WTC11 (cell line): Measurements from ENCODE around the gene HOXB5. TPM values are rescaled to one million over a fixed set of nuclear protein-coding genes. Genes with fewer than 3 reads are reported as not detected.

Experiments used
- ATAC-seq: fragments of 200-7000 bp; cut with Tn5 transposase; 2 replicates; pipeline ENCODE4 v1.10.0; 2021; ENCODE audit warnings: mild to moderate bottlenecking, moderate library complexity
- CTCF ChIA-PET: fragments of 300-600 bp; sonication (Branson Sonifier 250); formaldehyde crosslinking; loops from one replicate; lab custom pipeline; 2021; ENCODE audit warnings: antibody characterized with exemption; lab: Charles Lee
- POLR2A ChIA-PET: fragments of 350-600 bp; sonication (Branson Sonifier 250); formaldehyde crosslinking; loops from one replicate; lab custom pipeline; 2021; ENCODE audit warnings: antibody characterized with exemption; lab: Charles Lee
- DNase-seq: peaks from one replicate; pipeline ENCODE4 v3.0.0; 2021; ENCODE audit warnings: low spot score
- H3K27ac Mint-ChIP-seq: 2 replicates; pipeline ENCODE4 v1.8.0; 2021; ENCODE audit warnings: mixed read lengths
- H3K27me3 Mint-ChIP-seq: 2 replicates; pipeline ENCODE4 v1.8.0; 2021; ENCODE audit warnings: low read depth, mild to moderate bottlenecking, moderate library complexity, mixed read lengths
- H3K36me3 Mint-ChIP-seq: 2 replicates; pipeline ENCODE4 v1.8.0; 2021; ENCODE audit warnings: mixed read lengths
- H3K4me1 Mint-ChIP-seq: 2 replicates; pipeline ENCODE4 v1.8.0; 2022; ENCODE audit warnings: mixed read lengths
- H3K4me3 Mint-ChIP-seq: 2 replicates; pipeline ENCODE4 v1.8.0; 2021; ENCODE audit warnings: mild to moderate bottlenecking, moderate library complexity, mixed read lengths
- H3K9me3 Mint-ChIP-seq: 2 replicates; pipeline ENCODE4 v1.8.0; 2021; ENCODE audit warnings: mixed read lengths
- ETV6 ChIP-seq: sonication (generic); formaldehyde crosslinking; IDR thresholded peaks from 2 replicates; pipeline ENCODE4 v1.8.1; 2022; ENCODE audit warnings: mild to moderate bottlenecking, missing genetic modification reagents
- GRHL2 ChIP-seq: fragments of 250-450 bp; sonication (Bioruptor Pico); IDR thresholded peaks from 2 replicates; pipeline ENCODE4 v1.8.0; 2022; ENCODE audit warnings: mild to moderate bottlenecking, moderate library complexity; ENCODE audit not compliant: insufficient replicate concordance, severe bottlenecking
- NFATC4 ChIP-seq: fragments of 250-450 bp; sonication (Bioruptor Pico); IDR thresholded peaks from 2 replicates; pipeline ENCODE4 v1.9.0; 2021; ENCODE audit warnings: mild to moderate bottlenecking
- NR1H2 ChIP-seq: sonication (generic); formaldehyde crosslinking; IDR thresholded peaks from 2 replicates; pipeline ENCODE4 v1.9.0; 2021; ENCODE audit warnings: mild to moderate bottlenecking, moderate library complexity, missing genetic modification reagents
- SMAD4 ChIP-seq: sonication (generic); formaldehyde crosslinking; IDR thresholded peaks from 2 replicates; pipeline ENCODE4 v1.8.0; 2022; ENCODE audit warnings: mild to moderate bottlenecking, missing genetic modification reagents
- ZNF416 ChIP-seq: fragments of 250-450 bp; sonication (Bioruptor Pico); IDR thresholded peaks from 2 replicates; pipeline ENCODE4 v1.9.0; 2021; ENCODE audit warnings: mild to moderate bottlenecking, inconsistent platforms
- ZNF423 ChIP-seq: fragments of 250-450 bp; sonication (Bioruptor Pico); IDR thresholded peaks from 2 replicates; pipeline ENCODE4 v2.1.2; 2022; ENCODE audit warnings: mild to moderate bottlenecking, moderate library complexity
- total RNA-seq: library from RNA; stranded (reverse); gene quantifications from 3 replicates; pipeline ENCODE4 v1.2.3, GENCODE V29; 2021
- TF ChIP-seq, protein P1 (sequence below): fragments of 200-600 bp; IDR thresholded peaks from 2 replicates; pipeline ENCODE4 v1.8.0; 2022; ENCODE audit warnings: antibody characterized with exemption
- TF ChIP-seq, protein P2 (sequence below): sonication (generic); formaldehyde crosslinking; IDR thresholded peaks from 2 replicates; pipeline ENCODE4 v1.8.1; 2023; ENCODE audit warnings: mild to moderate bottlenecking, missing genetic modification reagents
- TF ChIP-seq, protein P3 (sequence below): sonication (generic); formaldehyde crosslinking; IDR thresholded peaks from 2 replicates; pipeline ENCODE4 v1.8.1; 2022; ENCODE audit warnings: mild to moderate bottlenecking, missing genetic modification reagents, moderate library complexity, borderline replicate concordance
- TF ChIP-seq, protein P4 (sequence below): sonication (generic); formaldehyde crosslinking; IDR thresholded peaks from 2 replicates; pipeline ENCODE4 v1.8.0; 2022; ENCODE audit warnings: mild to moderate bottlenecking, missing genetic modification reagents
- TF ChIP-seq, protein P5 (sequence below): fragments of 250-450 bp; sonication (Bioruptor Pico); IDR thresholded peaks from 2 replicates; pipeline ENCODE4 v1.8.0; 2021; ENCODE audit warnings: mild to moderate bottlenecking
- TF ChIP-seq, protein P6 (sequence below): fragments of 250-450 bp; sonication (Bioruptor Pico); IDR thresholded peaks from 2 replicates; pipeline ENCODE4 v1.9.0; 2021; ENCODE audit warnings: mild to moderate bottlenecking
- TF ChIP-seq, protein P7 (sequence below): sonication (generic); formaldehyde crosslinking; IDR thresholded peaks from 2 replicates; pipeline ENCODE4 v1.8.0; 2022; ENCODE audit warnings: mild to moderate bottlenecking, missing genetic modification reagents
- TF ChIP-seq, protein P8 (sequence below): sonication (generic); formaldehyde crosslinking; IDR thresholded peaks from 2 replicates; pipeline ENCODE4 v1.8.1; 2023; ENCODE audit warnings: mild to moderate bottlenecking, missing genetic modification reagents, moderate library complexity

HOXB5 gene
- total RNA-seq, 1 experiment from 2014 or later: not detected

DNA sequence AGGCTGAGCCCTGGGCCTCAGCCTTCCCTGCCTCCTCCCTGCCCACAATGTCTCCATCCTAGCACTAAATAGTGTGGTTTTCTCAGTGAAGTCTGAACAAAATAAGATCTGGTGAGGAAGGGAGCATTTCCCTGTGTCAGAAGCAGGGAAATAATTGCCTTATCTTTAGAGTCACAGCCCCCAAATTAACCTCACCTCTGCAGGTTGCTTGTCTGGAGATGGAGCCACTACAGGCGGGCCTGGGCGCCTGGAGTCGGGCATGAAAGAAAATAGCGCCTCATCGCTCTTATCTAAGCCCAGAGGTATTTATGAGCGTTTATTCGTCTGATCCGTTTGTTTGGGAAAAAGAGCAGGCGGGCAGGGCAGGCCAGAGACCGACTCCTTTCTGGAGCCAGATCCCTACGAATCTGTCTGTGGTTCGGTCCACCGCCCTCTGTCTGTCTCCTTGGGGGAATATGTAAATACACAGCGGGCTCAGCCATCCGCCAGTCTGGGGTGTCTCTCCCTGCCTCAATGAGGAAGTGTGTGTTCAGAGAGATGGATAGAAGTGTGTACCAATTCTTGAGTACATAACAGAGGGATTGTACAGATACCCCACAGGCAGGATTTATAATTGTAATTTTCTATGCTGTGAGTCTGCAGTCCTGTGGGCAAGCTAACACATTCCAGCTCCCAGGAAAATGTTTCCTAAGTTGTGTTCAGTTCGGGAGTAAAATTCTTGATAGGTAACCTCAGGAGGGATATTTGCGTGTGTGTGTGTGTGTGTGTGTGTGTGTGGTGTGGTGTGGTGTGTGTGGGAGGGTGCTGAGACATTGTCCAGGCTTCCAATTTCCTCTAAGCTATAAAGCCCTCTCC, 6.9 kb upstream of the HOXB5 start:
- TF ChIP-seq GRHL2: no peak
- POLR2A ChIA-PET: no interaction called here
- Mint-ChIP-seq H3K27me3 (peaks cover 100% of the 10 kb centered on the region; the same call in 1 of the 2 replicates), H3K36me3 (peaks cover 2% of the 10 kb centered on the region; the same call in 1 of the 2 replicates), H3K4me3 (no peak overlapping the region), H3K9me3 (no peaks in the 10 kb centered on the region), H3K4me1 (peaks cover 30% of the 10 kb centered on the region), H3K27ac (no peak overlapping the region)
- ATAC-seq: no peak
- no peak for DNase-seq
- CTCF ChIA-PET: interaction anchor here (1.2 to 1.6 kb wide), 4 partner anchors 12 to 248 kb away, joined by 4 to 5 read pairs (median 4); no protein-coding TSS in a partner anchor

DNA sequence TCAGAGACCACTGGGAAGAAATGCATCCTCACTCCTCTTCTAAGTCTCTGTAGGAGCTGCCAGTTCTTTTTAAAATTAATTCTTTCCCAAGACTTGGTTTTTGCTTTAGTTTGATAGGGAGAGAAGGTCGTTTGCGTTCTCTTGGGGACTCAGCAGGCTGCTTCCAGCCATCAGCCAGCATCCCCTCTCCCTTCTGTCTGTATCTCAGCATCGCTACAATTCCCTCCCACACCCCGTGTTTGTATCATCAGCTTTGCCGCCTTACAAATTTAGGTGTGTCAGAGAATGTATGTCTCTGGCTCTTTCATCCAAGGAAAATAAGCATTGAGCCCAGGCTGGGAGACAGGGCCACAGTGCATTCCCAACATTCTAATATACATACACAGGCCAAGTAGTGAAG, 5.8 kb upstream of the HOXB5 start:
- DNase-seq (no peak), ATAC-seq (no peak)
- POLR2A ChIA-PET: no interaction called here
- Mint-ChIP-seq H3K27ac (no peak overlapping the region), H3K4me3 (no peak overlapping the region), H3K27me3 (peaks cover 100% of the 10 kb centered on the region; the same call in 1 of the 2 replicates), H3K9me3 (no peaks in the 10 kb centered on the region), H3K4me1 (peaks cover 37% of the 10 kb centered on the region), H3K36me3 (peaks cover 2% of the 10 kb centered on the region; the same call in 1 of the 2 replicates)
- CTCF ChIA-PET: no interaction called here
- TF ChIP-seq NR1H2 (CRISPR knock-in tag) (no peak), SMAD4 (CRISPR knock-in tag) (no peak), ETV6 (CRISPR knock-in tag) (no peak), ZNF416 (no peak), ZNF423 (CRISPR knock-in tag) (no peak)
- TF ChIP-seq, protein P1, sequence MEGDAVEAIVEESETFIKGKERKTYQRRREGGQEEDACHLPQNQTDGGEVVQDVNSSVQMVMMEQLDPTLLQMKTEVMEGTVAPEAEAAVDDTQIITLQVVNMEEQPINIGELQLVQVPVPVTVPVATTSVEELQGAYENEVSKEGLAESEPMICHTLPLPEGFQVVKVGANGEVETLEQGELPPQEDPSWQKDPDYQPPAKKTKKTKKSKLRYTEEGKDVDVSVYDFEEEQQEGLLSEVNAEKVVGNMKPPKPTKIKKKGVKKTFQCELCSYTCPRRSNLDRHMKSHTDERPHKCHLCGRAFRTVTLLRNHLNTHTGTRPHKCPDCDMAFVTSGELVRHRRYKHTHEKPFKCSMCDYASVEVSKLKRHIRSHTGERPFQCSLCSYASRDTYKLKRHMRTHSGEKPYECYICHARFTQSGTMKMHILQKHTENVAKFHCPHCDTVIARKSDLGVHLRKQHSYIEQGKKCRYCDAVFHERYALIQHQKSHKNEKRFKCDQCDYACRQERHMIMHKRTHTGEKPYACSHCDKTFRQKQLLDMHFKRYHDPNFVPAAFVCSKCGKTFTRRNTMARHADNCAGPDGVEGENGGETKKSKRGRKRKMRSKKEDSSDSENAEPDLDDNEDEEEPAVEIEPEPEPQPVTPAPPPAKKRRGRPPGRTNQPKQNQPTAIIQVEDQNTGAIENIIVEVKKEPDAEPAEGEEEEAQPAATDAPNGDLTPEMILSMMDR: no peak
- TF ChIP-seq, protein P2, sequence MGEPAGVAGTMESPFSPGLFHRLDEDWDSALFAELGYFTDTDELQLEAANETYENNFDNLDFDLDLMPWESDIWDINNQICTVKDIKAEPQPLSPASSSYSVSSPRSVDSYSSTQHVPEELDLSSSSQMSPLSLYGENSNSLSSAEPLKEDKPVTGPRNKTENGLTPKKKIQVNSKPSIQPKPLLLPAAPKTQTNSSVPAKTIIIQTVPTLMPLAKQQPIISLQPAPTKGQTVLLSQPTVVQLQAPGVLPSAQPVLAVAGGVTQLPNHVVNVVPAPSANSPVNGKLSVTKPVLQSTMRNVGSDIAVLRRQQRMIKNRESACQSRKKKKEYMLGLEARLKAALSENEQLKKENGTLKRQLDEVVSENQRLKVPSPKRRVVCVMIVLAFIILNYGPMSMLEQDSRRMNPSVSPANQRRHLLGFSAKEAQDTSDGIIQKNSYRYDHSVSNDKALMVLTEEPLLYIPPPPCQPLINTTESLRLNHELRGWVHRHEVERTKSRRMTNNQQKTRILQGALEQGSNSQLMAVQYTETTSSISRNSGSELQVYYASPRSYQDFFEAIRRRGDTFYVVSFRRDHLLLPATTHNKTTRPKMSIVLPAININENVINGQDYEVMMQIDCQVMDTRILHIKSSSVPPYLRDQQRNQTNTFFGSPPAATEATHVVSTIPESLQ (CRISPR knock-in tag): no peak
- TF ChIP-seq, protein P3, sequence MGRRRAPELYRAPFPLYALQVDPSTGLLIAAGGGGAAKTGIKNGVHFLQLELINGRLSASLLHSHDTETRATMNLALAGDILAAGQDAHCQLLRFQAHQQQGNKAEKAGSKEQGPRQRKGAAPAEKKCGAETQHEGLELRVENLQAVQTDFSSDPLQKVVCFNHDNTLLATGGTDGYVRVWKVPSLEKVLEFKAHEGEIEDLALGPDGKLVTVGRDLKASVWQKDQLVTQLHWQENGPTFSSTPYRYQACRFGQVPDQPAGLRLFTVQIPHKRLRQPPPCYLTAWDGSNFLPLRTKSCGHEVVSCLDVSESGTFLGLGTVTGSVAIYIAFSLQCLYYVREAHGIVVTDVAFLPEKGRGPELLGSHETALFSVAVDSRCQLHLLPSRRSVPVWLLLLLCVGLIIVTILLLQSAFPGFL (CRISPR knock-in tag): no peak
- TF ChIP-seq, protein P4, sequence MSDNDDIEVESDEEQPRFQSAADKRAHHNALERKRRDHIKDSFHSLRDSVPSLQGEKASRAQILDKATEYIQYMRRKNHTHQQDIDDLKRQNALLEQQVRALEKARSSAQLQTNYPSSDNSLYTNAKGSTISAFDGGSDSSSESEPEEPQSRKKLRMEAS: no peak
- TF ChIP-seq, protein P5, sequence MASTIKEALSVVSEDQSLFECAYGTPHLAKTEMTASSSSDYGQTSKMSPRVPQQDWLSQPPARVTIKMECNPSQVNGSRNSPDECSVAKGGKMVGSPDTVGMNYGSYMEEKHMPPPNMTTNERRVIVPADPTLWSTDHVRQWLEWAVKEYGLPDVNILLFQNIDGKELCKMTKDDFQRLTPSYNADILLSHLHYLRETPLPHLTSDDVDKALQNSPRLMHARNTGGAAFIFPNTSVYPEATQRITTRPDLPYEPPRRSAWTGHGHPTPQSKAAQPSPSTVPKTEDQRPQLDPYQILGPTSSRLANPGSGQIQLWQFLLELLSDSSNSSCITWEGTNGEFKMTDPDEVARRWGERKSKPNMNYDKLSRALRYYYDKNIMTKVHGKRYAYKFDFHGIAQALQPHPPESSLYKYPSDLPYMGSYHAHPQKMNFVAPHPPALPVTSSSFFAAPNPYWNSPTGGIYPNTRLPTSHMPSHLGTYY (CRISPR knock-in tag): no peak

DNA sequence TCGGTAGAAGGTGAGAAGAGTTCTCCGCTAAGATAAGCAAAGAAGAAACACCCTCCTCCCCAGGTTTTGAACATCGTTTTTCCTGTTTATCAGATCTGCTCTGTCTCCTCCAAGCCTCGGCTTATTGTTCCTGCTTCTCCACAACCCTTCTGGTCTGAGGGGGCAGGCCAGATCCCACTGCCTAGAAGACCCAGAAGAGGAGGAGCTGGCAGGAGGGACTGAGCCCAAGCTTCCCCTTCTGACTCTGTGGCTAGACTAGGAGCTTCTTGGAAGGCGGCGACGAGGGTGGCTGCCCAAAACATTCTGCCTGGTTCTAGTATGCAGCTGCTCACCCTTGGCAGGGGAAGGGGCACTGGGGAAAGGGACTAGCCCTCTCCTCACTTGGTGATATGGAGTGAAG, 5.2 kb upstream of the HOXB5 start:
- Mint-ChIP-seq H3K9me3 (no peaks in the 10 kb centered on the region), H3K27ac (no peak overlapping the region), H3K4me1 (peaks cover 41% of the 10 kb centered on the region), H3K36me3 (peaks cover 2% of the 10 kb centered on the region; the same call in 1 of the 2 replicates), H3K27me3 (peaks cover 100% of the 10 kb centered on the region; the same call in 1 of the 2 replicates), H3K4me3 (no peak overlapping the region)
- no peak for ATAC-seq
- CTCF ChIA-PET: interaction anchor here (1.5 kb wide), 1 partner anchor 14 kb away, joined by 5 read pairs; no protein-coding TSS in a partner anchor
- POLR2A ChIA-PET: interaction anchor here (0.8 kb wide), 1 partner anchor 63 kb away, joined by 5 read pairs; no protein-coding TSS in a partner anchor
- TF ChIP-seq, protein P6, sequence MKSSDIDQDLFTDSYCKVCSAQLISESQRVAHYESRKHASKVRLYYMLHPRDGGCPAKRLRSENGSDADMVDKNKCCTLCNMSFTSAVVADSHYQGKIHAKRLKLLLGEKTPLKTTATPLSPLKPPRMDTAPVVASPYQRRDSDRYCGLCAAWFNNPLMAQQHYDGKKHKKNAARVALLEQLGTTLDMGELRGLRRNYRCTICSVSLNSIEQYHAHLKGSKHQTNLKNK (CRISPR knock-in tag): no peak
- TF ChIP-seq, protein P7, sequence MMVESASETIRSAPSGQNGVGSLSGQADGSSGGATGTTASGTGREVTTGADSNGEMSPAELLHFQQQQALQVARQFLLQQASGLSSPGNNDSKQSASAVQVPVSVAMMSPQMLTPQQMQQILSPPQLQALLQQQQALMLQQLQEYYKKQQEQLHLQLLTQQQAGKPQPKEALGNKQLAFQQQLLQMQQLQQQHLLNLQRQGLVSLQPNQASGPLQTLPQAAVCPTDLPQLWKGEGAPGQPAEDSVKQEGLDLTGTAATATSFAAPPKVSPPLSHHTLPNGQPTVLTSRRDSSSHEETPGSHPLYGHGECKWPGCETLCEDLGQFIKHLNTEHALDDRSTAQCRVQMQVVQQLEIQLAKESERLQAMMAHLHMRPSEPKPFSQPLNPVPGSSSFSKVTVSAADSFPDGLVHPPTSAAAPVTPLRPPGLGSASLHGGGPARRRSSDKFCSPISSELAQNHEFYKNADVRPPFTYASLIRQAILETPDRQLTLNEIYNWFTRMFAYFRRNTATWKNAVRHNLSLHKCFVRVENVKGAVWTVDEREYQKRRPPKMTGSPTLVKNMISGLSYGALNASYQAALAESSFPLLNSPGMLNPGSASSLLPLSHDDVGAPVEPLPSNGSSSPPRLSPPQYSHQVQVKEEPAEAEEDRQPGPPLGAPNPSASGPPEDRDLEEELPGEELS (CRISPR knock-in tag): no peak
- TF ChIP-seq NFATC4 (CRISPR knock-in tag): no peak
- TF ChIP-seq, protein P8, sequence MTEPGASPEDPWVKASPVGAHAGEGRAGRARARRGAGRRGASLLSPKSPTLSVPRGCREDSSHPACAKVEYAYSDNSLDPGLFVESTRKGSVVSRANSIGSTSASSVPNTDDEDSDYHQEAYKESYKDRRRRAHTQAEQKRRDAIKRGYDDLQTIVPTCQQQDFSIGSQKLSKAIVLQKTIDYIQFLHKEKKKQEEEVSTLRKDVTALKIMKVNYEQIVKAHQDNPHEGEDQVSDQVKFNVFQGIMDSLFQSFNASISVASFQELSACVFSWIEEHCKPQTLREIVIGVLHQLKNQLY (CRISPR knock-in tag): no peak
- no peak for DNase-seq
